ENCODE data around the gene ECT2.
"Not testable (repeated sequence)": the region's sequence is repeated elsewhere in the genome, so short reads cannot be mapped to it uniquely, and the experiment has no call there.

ECT2 gene, protein sequence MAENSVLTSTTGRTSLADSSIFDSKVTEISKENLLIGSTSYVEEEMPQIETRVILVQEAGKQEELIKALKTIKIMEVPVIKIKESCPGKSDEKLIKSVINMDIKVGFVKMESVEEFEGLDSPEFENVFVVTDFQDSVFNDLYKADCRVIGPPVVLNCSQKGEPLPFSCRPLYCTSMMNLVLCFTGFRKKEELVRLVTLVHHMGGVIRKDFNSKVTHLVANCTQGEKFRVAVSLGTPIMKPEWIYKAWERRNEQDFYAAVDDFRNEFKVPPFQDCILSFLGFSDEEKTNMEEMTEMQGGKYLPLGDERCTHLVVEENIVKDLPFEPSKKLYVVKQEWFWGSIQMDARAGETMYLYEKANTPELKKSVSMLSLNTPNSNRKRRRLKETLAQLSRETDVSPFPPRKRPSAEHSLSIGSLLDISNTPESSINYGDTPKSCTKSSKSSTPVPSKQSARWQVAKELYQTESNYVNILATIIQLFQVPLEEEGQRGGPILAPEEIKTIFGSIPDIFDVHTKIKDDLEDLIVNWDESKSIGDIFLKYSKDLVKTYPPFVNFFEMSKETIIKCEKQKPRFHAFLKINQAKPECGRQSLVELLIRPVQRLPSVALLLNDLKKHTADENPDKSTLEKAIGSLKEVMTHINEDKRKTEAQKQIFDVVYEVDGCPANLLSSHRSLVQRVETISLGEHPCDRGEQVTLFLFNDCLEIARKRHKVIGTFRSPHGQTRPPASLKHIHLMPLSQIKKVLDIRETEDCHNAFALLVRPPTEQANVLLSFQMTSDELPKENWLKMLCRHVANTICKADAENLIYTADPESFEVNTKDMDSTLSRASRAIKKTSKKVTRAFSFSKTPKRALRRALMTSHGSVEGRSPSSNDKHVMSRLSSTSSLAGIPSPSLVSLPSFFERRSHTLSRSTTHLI

DNA sequence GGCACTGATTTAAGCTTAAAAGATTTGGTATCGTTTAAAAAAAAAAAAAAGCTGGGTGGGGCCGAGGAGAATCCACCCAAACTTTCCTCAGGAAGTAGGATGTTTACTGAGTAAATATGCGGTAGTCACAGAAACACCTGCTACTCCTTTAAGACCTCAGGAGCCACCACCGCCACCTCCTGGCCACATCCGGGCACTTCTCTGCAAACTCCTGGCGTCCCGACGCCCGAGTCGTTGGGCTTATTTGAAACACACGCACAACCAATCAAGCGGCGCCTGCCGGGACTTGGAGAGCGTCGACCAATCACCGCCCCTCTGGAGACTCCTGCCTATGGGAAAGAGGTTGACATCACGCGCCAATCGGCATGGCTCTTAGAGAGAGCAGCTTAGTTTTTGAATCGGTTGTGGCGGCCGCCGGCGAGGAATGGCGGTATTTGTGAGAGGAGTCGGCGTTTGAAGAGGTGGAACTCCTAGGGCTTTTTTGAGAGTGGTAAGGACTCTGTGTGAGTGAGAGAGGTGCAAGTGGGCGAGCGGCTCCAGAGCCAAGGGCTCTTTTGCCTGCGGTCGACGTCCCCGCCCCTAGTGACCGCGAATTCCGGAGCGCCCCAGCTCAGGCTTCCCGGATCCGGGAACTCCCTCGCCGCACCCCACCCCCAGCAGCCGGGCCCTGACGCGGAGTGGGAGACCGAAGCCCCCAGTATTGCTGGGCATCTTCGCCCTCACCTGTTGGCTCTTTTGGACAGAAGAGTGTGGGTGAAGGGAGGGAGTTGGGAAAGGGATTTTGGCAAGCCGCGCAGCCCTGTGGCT lies at the start of gene ECT2:
Gene ECT2 (plus strand): TSS at position 359 of the 807 bp plus-strand sequence. CDS start 3,805 bp downstream, outside the sequence.
- DNase-seq: peak; percentile 99

DNA sequence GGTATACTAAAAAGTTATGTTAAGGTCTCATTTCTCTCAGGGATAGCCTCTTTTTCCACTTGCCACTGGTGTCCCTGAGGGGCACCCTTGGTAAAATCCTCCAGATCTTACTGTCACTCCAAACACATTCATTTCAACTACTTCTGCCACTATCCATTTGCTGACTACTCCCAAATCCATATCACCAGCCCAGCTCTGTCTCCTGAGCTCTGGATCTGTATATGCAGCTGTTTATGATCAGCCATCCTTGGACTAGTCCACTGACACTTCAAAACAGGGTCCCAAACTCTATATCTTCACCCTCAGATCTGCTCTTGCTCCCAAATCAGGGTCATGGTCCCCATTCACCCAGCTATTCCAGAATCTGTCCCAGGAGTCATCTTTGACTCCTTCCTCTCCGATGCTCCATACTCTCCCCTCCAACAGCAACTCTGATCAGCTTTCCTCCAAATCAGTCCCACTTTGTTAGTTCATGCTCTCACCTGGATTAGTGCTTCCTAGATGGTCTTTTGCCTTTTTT lies 49.5 kb upstream of the ECT2 start:
- no peak for DNase-seq

DNA sequence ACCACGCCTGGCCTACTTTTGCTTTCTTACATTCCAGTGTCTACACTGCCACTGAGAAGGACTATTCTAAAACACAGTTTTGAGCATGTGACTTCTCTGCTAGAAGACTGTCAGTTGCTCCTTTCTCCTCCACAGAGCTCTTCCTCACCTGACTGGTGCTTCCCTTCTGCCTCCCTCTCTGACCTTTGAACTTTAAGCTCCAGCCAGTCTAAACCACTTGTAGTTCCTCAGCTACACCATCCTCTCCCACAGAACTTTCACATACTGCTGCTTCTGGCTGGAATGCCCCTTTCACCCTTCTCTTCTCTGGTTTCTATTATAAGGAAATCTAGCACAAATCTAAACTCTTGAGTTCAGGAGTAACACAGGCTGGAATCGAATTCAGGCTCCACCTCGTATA lies 48.8 kb upstream of the ECT2 start:
- DNase-seq: no peak

DNA sequence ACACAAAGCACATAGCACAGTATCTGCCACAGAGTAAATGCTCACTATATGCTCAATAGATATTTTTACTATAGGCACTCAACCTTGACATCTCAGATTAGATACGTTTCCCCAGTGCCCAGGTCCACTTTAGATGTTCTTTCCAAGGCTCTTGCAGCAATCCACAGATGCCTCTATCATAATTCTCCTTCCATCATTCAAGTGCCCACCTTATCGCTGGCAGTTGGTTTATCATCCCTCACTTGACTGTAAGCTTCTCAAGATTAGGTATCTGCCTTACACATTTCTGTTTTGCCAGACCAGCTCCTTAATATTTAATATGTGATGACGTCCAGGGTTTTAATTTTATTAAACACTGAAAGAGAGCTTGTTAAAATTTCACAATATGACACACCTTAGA lies 48.3 kb upstream of the ECT2 start:
- no peak for DNase-seq

DNA sequence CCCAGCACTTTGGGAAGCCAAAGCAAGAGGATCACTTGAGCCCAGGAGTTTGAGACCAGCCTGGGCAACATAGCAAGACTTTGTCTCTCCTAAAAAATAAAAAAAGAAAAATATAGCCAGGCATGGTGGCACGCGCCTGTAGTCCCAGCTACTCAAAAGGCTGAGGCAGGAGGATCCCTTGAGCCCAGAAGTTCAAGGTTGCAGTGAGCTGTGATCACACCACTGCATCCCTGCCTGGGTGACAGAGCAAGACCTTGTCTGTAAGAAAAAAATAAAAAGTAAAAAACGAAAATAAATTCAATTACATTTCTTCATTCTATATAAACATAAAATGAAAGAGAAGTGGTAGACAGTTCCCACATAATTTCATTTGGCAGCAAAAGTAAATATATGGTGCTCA lies 47.8 kb upstream of the ECT2 start:
- DNase-seq: not testable (repeated sequence)

DNA sequence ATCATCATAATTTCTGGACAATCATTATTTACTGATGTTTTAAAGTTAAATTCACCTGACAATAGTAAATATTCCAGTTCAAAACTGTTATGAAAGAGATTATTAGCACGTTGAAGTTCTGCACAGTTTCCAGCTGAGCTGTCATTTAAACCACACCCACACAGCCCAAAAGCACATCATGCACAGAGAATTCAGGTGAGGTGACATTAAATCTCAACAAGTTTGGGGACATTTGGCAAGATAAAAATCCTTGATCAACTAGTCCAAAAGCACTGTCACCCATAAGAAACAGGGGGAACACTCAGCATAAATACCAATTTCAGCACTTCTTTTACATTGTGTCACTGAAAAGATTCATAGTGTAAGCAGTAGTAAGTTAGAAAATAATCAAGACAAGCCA lies 46.5 kb upstream of the ECT2 start:
- DNase-seq: no peak

DNA sequence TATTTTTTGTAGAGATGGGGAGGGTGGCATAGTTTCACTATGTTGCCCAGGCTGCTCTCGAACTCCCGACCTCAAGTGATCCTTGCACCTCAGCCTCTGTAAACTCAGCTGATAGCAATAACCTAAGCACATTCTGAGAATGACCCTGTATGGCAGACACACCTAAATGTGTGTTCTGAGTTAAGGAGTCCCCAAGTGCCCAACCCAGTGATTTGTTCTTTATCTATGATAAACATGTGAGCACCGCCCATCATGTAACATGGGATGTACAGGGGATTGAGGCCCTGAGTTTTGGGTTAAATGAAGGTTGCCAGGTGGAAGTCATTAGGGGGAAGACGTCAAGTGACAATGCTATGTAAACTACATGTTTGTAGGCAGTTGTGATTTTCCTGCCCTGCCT lies 45.4 kb upstream of the ECT2 start:
- DNase-seq: no peak

DNA sequence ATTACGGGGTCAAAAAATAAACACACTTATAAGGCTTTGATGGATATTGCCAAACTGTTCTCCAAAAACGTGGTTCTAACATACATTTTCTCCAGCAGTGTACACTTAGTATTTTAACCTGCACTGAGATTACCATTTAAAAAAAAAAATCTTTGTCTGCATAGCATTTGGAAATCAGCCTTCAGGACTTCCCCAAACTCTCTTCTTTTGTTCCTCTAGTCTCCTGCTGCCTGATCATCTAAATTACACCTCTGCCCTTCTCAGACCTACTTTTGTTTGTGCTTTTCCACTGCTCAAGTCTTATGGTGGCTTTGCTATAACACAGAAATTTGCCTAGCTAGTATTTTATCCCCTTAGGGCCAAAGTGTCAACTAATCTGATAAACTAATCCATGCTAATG lies 43.5 kb upstream of the ECT2 start:
- no peak for DNase-seq

DNA sequence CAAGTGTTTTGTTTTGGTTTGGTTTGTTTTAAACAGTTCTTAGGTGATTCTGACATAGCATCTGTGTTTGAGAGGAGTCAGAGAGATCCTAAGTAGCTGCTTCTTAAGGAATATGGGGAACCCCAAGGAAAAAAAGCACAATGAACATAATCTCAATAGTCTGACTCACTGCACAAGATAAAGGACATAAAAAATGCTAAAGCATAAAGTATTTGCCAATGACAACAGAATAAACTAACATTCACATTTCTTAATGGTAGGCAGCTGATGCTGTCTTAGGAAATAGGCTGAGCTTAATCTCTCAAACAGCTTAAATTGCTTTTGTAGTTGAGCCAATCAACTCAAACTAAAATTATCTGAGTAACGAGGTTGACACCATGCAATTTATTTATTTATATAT lies 42.6 kb upstream of the ECT2 start:
- DNase-seq: no peak

DNA sequence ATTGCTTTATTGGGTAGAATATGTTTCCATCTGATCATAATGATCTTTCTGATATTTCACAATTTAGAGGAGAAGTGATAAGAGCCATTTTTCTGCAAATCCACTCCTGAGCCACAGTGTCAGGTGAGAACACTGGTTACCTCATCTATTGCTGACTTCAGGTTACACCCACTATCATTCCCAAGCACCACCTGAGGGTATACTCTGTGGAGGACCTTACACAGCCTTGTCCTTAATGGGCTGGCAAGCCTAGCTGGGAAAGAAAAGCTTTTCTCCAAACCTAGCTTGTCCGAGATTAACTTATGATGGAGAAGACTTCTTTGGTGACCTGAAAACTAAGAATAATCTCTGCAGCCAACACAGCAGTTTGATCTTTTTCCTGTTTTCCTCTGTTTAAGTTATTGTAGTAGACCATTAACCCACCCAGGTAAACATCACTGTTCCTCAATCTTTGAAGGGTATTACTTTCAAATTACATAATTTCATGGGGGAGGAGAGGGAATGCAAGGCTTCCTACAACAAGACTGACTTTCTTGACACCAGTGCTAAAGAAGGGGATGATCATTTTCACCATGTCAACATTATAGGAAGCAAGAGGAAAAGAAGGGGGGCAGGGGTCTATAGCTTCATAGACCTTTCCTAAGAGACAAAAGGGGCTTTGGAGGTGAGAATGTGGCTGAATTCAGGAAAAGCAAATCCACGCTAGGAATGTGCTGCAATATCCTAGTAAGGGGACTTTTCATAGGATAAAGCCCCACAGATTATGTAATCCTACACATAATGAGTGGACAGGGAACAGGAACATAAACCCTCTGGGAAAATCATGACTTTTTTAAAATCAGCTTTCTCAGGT lies 41.4 kb upstream of the ECT2 start:
- DNase-seq: no peak

DNA sequence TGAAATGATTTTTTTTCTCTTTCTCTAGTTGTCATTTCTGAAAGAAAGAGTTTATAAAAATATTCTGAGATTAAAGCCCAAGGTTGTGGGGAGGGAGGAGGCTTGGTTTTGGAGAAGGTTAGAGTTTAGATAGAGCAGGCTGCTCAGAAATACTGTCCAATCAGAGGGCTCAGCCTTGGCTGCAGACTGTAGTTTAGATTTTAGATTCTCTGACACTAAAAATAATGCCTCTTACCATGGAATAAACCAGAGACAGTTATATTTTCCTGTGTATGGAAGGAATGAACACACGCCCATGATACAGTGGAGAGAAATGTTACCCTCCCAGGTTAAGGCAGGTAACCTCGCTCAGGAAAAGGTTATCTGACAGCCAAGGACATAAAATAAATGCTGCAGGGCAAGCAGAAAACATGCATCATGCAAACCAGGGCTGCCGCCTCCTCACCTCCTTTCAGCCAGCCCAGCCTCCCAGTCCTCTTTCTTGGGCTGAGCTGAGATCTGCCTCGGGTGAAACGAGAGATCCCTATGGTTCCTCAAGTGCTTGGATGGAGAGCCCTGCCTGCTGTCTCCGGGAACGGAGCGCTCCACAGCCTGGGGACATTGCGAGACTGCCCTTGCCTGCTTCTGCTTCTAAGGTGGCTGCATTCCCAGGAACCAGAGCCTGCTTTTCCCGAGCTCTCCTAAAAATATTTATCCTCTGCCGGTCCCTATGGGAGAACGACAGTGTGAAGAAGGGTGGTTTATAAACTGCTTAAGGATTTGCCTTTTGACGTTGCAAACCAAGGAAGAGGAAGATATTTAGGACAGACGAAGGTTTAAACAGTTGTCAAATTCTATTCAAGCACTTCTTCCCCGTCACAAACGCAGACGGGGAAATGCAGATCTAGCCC lies 40.5 kb upstream of the ECT2 start:
- peak; percentile 62 for DNase-seq

DNA sequence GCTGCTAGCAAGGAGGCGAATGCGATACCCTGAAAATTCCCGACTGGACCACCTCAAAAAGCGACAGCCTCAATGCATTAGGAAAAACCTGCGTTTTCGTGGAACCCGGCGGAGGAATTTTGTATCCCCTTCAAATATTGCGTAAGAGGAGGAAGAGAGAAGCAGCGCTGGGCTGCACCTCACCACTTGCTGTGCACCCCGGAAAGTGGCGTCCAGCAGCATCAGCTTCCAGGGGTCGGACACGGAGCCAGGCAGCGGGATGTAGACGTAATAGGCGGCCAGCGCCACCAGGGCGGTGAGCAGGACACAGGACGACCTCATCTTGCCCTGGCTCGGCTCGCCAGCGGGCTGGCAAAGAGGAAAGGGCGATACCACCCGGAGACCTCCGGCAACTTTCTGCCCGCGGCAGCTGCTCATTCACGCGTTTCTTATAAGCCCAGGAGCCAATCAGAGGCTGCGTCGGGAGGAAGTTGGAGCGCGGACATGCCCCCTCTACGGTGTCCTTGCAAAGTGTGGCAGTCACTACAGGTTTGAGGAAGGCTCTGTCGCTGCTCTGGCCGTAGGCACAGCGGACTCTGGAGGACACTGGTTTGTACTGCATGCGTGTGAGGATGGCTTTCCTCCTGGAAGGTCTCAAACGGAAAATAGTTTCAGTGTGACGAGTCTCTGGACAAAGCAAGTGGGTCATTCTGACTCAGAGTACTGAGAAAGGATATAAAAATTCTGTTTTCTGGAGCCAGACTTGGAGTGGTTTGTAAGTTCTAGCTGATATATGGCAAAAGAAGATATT lies 39.7 kb upstream of the ECT2 start, which contains the start of gene NCEH1:
Gene NCEH1 (minus strand): TSS at position 404 of the 790 bp plus-strand sequence. CDS start 83 bp downstream, at position 321.
- DNase-seq: peak; percentile 87

DNA sequence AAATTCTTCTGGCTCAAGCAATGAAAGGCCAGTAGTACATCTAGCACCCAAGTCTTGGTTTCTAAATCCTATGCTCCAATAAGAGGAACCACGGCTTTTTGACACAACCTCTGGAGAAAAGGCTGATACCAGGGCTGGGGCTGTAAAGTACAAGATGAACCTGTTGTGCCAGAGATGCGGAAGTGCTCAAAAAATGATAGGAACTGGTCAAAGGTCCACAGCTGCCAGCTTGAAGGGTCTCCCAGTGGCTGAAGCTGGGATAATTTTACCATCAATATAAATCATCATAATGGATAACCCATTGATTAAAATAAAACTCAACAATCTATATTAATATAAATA lies 39.1 kb upstream of the ECT2 start:
- no peak for DNase-seq

DNA sequence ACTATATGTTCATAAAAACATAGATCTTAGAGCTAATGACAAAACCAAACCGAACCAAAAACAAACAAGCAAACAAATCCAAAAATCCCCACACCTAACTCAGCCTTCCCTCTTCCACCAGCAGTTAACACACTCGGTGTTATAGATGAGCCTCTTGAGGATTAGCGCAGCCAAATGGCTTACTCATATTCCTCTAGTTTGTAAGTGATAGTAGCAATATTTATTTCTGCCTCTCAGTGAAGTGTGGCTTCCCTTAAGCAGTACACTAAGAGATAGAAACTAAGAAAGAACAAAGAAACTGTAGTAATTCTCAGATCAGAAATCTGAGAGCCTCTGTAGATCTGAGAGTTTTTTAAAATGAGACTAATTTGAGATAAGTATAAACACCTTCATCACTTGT lies 37.2 kb upstream of the ECT2 start:
- DNase-seq: no peak

DNA sequence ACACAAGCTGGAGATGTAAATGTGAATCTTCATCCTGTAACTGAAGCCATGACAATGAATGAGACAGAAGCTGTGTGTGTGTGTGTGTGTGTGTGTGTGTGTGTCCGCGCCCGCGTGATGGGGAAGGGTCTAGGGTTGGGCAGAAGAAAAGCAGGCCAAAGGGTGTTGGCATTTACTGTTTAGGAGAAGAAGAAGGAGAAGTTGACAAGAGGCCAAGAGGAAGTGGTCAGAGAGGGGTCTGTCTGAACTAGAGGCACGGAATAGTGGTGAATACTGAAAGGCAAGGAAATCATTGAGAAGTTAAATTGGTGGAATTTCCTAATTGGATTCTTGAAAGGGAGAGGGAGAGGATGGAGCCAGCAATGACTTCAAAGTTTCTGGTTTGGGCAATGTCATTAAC lies 34.0 kb upstream of the ECT2 start:
- DNase-seq: no peak

DNA sequence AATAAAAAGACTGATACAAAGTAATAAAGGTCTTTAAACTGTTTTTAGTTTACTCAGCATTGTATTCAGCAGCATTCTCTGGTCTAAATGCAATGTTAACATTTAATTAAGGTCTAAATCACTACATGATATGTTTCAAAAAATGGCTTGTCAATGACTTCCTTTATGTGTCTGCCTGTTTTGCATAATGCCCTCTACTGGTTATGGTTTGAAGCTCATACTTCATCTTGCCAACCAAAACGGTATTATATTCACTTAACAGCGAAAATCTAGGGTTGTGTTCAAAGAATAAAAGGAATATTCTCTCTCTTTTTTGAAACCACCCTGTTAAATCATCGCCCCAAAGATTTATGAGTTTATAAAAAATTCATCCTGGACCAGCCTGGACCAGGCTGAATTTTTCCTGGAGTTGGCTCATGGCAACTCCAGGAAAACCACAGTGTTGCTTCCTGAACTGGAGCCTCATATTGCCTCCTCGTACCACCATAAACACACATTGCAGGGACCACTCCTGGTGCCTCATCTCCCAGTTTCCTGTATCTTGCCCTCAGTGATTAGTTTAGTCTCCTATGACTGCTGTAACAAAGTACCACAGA lies 32.9 kb upstream of the ECT2 start:
- no peak for DNase-seq

DNA sequence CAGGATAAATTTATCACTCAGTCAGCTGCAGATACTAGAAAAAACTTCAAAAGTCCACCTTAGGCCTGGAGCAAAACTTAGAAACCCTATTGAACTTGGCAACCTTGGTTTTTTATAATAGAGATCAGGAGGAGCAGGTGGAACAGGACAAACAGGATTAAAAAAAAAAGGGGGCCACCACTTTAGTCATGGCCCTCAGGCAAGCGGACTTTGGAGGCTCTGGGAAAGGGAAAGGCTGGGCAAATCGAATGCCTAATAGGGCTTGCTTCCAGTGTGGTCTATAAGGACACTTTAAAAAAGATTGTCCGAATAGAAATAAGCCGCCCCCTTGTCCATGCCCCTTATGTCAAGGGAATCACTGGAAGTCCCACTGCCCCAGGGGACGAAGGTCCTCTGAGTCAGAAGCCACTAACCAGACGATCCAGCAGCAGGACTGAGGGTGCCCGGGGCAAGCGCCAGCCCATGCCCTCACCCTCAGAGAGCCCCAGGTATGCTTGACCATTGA lies 27.9 kb upstream of the ECT2 start:
- DNase-seq: not testable (repeated sequence)

DNA sequence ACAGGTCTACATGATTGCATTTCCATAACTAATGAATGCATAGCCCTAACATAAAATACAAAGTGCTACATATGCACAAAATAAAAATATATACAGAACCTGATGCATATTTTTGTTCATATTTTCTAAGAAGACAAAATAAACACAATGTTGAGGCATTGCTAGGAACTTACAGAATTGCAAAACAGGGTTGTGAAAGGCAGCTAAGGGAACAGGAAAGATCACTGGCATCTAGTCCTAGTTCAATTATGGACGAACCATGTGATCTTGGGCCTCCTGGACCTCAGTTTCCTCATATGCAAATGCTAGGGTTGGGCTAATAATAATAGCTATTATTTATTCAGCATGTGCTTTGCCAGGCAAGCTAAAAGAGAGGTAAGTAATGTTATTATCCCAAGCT lies 24.1 kb upstream of the ECT2 start:
- no peak for DNase-seq

DNA sequence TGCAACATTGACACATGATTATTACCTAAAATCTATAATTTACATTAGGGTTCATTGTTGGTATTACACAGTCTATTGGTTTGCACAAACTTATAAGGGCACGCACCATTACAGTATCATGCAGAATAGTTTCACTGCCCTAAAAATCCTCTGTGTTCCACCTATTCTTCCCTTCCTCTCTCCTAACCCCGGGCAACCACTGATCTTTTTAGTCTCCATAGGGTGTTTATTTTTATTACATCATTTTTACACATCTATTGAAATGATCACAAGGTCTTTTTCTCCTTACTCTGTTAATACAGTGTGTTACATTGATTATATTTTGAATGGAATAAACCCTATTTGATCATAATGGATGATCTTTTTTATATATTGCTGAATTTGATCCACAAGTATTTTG lies 15.5 kb upstream of the ECT2 start:
- no peak for DNase-seq
